Measurements from ENCODE around the gene HPRT1.
A peak's percentile ranks its signal among the peaks of the same experiment; 100 is the strongest.

GRCh38 chrX:134460005-134460861 lies at the start of gene HPRT1:
- TF ChIP-seq, protein P1, sequence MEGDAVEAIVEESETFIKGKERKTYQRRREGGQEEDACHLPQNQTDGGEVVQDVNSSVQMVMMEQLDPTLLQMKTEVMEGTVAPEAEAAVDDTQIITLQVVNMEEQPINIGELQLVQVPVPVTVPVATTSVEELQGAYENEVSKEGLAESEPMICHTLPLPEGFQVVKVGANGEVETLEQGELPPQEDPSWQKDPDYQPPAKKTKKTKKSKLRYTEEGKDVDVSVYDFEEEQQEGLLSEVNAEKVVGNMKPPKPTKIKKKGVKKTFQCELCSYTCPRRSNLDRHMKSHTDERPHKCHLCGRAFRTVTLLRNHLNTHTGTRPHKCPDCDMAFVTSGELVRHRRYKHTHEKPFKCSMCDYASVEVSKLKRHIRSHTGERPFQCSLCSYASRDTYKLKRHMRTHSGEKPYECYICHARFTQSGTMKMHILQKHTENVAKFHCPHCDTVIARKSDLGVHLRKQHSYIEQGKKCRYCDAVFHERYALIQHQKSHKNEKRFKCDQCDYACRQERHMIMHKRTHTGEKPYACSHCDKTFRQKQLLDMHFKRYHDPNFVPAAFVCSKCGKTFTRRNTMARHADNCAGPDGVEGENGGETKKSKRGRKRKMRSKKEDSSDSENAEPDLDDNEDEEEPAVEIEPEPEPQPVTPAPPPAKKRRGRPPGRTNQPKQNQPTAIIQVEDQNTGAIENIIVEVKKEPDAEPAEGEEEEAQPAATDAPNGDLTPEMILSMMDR (IDR thresholded peaks at IDR 0.05), result no peak
- peak in 1 of 2 donors; percentile 33 for TF ChIP-seq POLR2A (IDR thresholded peaks at IDR 0.05)

Measured in vagina (tissue), 2 donors.